ENCODE results near the gene PPP1R14D.

Gene PPP1R14D

GRCh38 chr15:40845511-40846284 is 17.2 kb upstream of the PPP1R14D start:
- peak overlapping the region; percentile 60 for H3K4me3 ChIP-seq (ENCODE audit: low read length)
- peak overlapping the region; percentile 71 for H3K4me2 ChIP-seq (ENCODE audit: low read length)
- peaks cover 4% of the 10 kb centered on the region; the same call in 1 of the 2 replicates for H3K79me2 ChIP-seq (ENCODE audit: control insufficient read depth, low read length)

GRCh38 chr15:40845036-40845435 is 16.5 kb upstream of the PPP1R14D start:
- TF ChIP-seq CTCF (IDR thresholded peaks at IDR 0.05; ENCODE audit: low read depth, low read length, poor library complexity, severe bottlenecking) = no peak
- TF ChIP-seq EZH2phosphoT487 (IDR thresholded peaks at IDR 0.05; ENCODE audit: borderline replicate concordance, low read length) = no peak
- Histone ChIP-seq H3K27ac (ENCODE audit: low read depth, low read length) (no peak overlapping the region), H3K27me3 (ENCODE audit: control insufficient read depth, low read length) (peaks cover 11% of the 10 kb centered on the region), H3K9me2 (replicated peaks; ENCODE audit: control insufficient read depth, low read length) (no peaks in the 10 kb centered on the region), H3K4me1 (ENCODE audit: control insufficient read depth, low read length) (peaks cover 47% of the 10 kb centered on the region), H3K36me3 (ENCODE audit: control insufficient read depth, low read length) (no peaks in the 10 kb centered on the region), H3K4me2 (ENCODE audit: low read length) (peak overlapping the region; percentile 71), H3K4me3 (ENCODE audit: low read length) (peak overlapping the region; percentile 79), H3F3A (ENCODE audit: control insufficient read depth, insufficient read depth) (peaks cover 3% of the 10 kb centered on the region), H3K9me3 (ENCODE audit: control insufficient read depth, insufficient read depth, low read length) (no peaks in the 10 kb centered on the region), H3K79me2 (ENCODE audit: control insufficient read depth, low read length) (peaks cover 4% of the 10 kb centered on the region; the same call in 1 of the 2 replicates), H4K20me1 (ENCODE audit: control insufficient read depth, insufficient read depth, low read depth, low read length) (no peaks in the 10 kb centered on the region)

More at GRCh38 chr15:40845511-40846284, 17.2 kb upstream of the PPP1R14D start:
- Histone ChIP-seq H3K4me1 (ENCODE audit: control insufficient read depth, low read length) (peaks cover 47% of the 10 kb centered on the region), H3K9me2 (replicated peaks; ENCODE audit: control insufficient read depth, low read length) (no peaks in the 10 kb centered on the region), H3F3A (ENCODE audit: control insufficient read depth, insufficient read depth) (peaks cover 3% of the 10 kb centered on the region), H4K20me1 (ENCODE audit: control insufficient read depth, insufficient read depth, low read depth, low read length) (no peaks in the 10 kb centered on the region), H3K36me3 (ENCODE audit: control insufficient read depth, low read length) (no peaks in the 10 kb centered on the region), H3K27ac (ENCODE audit: low read depth, low read length) (no peak overlapping the region), H3K27me3 (ENCODE audit: control insufficient read depth, low read length) (peaks cover 11% of the 10 kb centered on the region), H3K9me3 (ENCODE audit: control insufficient read depth, insufficient read depth, low read length) (no peaks in the 10 kb centered on the region)
- TF ChIP-seq CTCF (IDR thresholded peaks at IDR 0.05; ENCODE audit: low read depth, low read length, poor library complexity, severe bottlenecking) = no peak
- TF ChIP-seq EZH2phosphoT487 (IDR thresholded peaks at IDR 0.05; ENCODE audit: borderline replicate concordance, low read length) = no peak

- Histone ChIP-seq H4K20me1 (ENCODE audit: control insufficient read depth, insufficient read depth, low read depth, low read length) (no peaks in the 10 kb centered on the region), H3K4me2 (ENCODE audit: low read length) (peak overlapping the region; percentile 71), H3K27me3 (ENCODE audit: control insufficient read depth, low read length) (peaks cover 11% of the 10 kb centered on the region), H3K27ac (ENCODE audit: low read depth, low read length) (no peak overlapping the region), H3F3A (ENCODE audit: control insufficient read depth, insufficient read depth) (peaks cover 3% of the 10 kb centered on the region), H3K9me2 (replicated peaks; ENCODE audit: control insufficient read depth, low read length) (no peaks in the 10 kb centered on the region), H3K4me3 (ENCODE audit: low read length) (peak overlapping the region; percentile 79), H3K36me3 (ENCODE audit: control insufficient read depth, low read length) (no peaks in the 10 kb centered on the region), H3K4me1 (ENCODE audit: control insufficient read depth, low read length) (peaks cover 47% of the 10 kb centered on the region), H3K9me3 (ENCODE audit: control insufficient read depth, insufficient read depth, low read length) (no peaks in the 10 kb centered on the region), H3K79me2 (ENCODE audit: control insufficient read depth, low read length) (peaks cover 4% of the 10 kb centered on the region; the same call in 1 of the 2 replicates)
- TF ChIP-seq CTCF (IDR thresholded peaks at IDR 0.05; ENCODE audit: low read depth, low read length, poor library complexity, severe bottlenecking) (no peak), EZH2phosphoT487 (IDR thresholded peaks at IDR 0.05; ENCODE audit: borderline replicate concordance, low read length) (no peak)
Measured at GRCh38 chr15:40844696-40845030, 16.2 kb upstream of the PPP1R14D start.

Measured in DOHH2 (cell line).